ENCODE data around the gene EGLN2. TPM values are rescaled to one million over a fixed set of nuclear protein-coding genes. Genes with fewer than 3 reads are reported as not detected.

EGLN2 gene
- total RNA-seq, result 92.3 and 102 TPM in 2 replicates

GRCh38 chr19:40798683-40799557 is at the start of gene EGLN2:
TSS of gene EGLN2 (plus strand) at chr19:40799191. CDS start at chr19:40800573, 1,382 bp downstream.

GRCh38 chr19:40750058-40750873 is 48.7 kb upstream of the EGLN2 start, which contains the start of gene ACTMAP:
TSS of gene ACTMAP (minus strand) at chr19:40750477. CDS start at chr19:40749803, 674 bp downstream.

GRCh38 chr19:40750874-40751537 is 48.0 kb upstream of the EGLN2 start, which contains the start of gene SNRPA:
TSS of gene SNRPA (plus strand) at chr19:40751203. CDS start at chr19:40751409, 206 bp downstream.

GRCh38 chr19:40774916-40775631 is 23.9 kb upstream of the EGLN2 start, which contains the start of gene MIA:
TSS of gene MIA (plus strand) at chr19:40775521. CDS start at chr19:40775543, 22 bp downstream.

GRCh38 chr19:40777937-40778705 is 20.9 kb upstream of the EGLN2 start, which contains the start of gene RAB4B:
TSS of gene RAB4B (plus strand) at chr19:40778247. CDS start at chr19:40778376, 129 bp downstream.

GRCh38 chr19:40850277-40850676 is 51.3 kb downstream of the EGLN2 start, which contains the start of gene CYP2A6:
TSS of gene CYP2A6 (minus strand) at chr19:40850447. CDS start at chr19:40850426, 21 bp downstream.

Other genes starting within 250 kb of the EGLN2 start
- gene SHKBP1, start 222.3 kb upstream of the EGLN2 start, total RNA-seq, result 20.2 and 29.7 TPM in 2 replicates
- 5.3 and 33.6 TPM in 2 replicates for gene LTBP4, start 197.8 kb upstream of the EGLN2 start, total RNA-seq
- 23.5 and 30.2 TPM in 2 replicates for gene NUMBL, start 108.5 kb upstream of the EGLN2 start, total RNA-seq
- gene COQ8B, start 82.3 kb upstream of the EGLN2 start, total RNA-seq, result 13.5 and 18.3 TPM in 2 replicates
- 13.4 and 20.2 TPM in 2 replicates for gene ITPKC, start 82.1 kb upstream of the EGLN2 start, total RNA-seq
- gene ACTMAP, start 48.7 kb upstream of the EGLN2 start, total RNA-seq, result 1.1 and 1.6 TPM in 2 replicates
- 55.1 and 61.4 TPM in 2 replicates for gene SNRPA, start 48.0 kb upstream of the EGLN2 start, total RNA-seq
- not detected in 2 replicates for gene MIA, start 23.7 kb upstream of the EGLN2 start, total RNA-seq
- gene RAB4B, start 20.9 kb upstream of the EGLN2 start, total RNA-seq, result 14.6 and 19.6 TPM in 2 replicates
- gene CYP2A6, start 51.3 kb downstream of the EGLN2 start, total RNA-seq, result not detected in 2 replicates
- gene CYP2A7, start 83.0 kb downstream of the EGLN2 start, total RNA-seq, result not detected in 2 replicates
- not detected in 2 replicates for gene CYP2B6, start 192.1 kb downstream of the EGLN2 start, total RNA-seq

All from vein endothelial cell (primary cell).